Caki2 (cell line): Measurements from ENCODE around the gene YOD1. TPM values are rescaled to one million over a fixed set of nuclear protein-coding genes. Genes with fewer than 3 reads are reported as not detected.

Experiments
- DNase-seq: peaks from one replicate; pipeline ENCODE4 v3.0.0-alpha.2; 2015; ENCODE audit warnings: low read depth
- in situ Hi-C: cut with HindIII; loops from 2 replicates; pipeline ENCODE4 v1.10.0; 2016; ENCODE audit warnings: low sequenced_read_pairs, low pct_unique_long_range_greater_than_20kb, mixed read lengths
- total RNA-seq: library from RNA; depleted of rRNA; stranded (reverse); fragments of >200 nt; shearing (Covaris generic); gene quantifications from 2 replicates; pipeline ENCODE4 v1.2.3, GENCODE V29; 2014; ENCODE audit warnings: low replicate concordance; rRNA removed

Gene YOD1
- 2.3 and 2.9 TPM in 2 replicates for total RNA-seq

GRCh38 chr1:207051191-207051943, at the start of gene YOD1:
TSS of gene YOD1 (minus strand) at chr1:207051208. CDS start at chr1:207051030, 178 bp downstream.
- peak; percentile 90 for DNase-seq
- in situ Hi-C loops: no loop called here

DNA sequence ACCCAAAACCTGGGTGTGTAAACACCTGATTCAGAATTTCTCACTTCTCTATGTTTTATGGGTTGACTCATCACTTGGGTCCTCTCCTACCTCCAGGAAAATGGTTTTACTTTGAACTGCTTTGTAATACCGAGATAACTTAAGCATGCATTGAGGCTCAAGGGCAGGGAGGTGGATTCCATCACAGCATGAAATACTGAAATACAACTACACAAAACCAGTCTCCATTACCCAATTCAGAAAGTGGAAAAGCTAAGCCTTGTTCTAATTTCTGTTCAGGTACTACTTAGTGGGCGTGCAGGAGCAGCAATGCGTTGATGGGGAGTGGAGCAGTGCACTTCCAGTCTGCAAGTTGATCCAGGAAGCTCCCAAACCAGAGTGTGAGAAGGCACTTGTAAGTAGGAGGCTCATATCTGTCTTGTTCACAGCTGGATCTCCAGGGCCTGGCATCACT, 46.9 kb upstream of the YOD1 start:
- in situ Hi-C loops: no loop called here
- no peak for DNase-seq

- DNase-seq: no peak
- in situ Hi-C loops: no loop called here
Measured at GRCh38 chr1:207093944-207094343, 42.9 kb upstream of the YOD1 start.

GRCh38 chr1:207091200-207091908, 40.3 kb upstream of the YOD1 start:
- DNase-seq: no peak
- in situ Hi-C loops: no loop called here

GRCh38 chr1:207089627-207090355, 38.8 kb upstream of the YOD1 start:
- no peak for DNase-seq
- in situ Hi-C loops: no loop called here

DNA sequence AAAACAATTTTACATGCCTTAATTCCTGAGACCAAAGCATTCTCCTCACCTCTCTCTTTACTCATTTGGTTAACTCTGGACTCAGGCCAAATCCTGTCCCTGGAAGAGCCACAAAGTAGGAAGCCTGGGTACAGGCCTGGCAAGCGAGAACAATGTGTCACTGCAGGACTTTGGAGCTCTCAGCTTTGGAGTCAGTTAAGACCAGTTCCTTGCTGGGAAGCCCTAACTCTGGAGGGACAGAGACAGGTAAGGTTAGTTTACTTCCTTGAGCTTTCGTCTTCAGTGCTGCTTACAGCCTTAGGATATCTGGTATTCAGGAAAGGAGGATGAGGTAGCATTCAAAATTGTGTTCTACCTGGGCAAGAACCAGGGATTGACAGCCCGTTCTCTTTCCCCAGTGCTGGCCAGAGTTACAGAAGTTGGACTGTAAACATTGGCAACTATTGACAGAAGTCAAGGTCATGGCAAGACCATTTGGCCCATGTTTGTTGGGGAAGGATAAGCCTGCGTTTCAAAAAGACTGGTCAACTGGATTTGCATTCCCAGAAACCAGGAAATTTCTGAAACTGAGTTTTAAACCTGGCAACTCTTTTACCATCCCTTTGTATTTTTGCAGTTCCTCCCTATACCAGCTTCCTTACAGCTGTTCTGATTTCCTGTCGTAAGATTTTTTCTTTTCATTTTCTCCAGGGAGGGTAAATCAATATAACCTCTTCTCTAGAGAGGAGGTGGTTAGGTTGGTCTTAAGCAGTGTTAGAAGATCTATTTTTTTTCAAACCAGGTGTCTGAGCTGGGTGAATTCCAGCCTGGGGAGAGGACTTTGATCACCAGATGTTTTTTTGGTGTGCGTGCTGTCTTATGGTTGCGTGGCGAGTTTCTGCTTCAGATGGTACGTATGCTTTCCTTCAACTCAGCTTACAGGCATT, 38.0 kb upstream of the YOD1 start, which contains the start of gene C4BPB:
Gene C4BPB (plus strand): TSS at position 160 of the 926 bp plus-strand sequence. CDS start 672 bp downstream, at position 832.
- DNase-seq: no peak

GRCh38 chr1:207088161-207088560, 37.2 kb upstream of the YOD1 start:
- in situ Hi-C loops: no loop called here
- DNase-seq: no peak

More for the DNA sequence above, 38.0 kb upstream of the YOD1 start, which contains the start of gene C4BPB:
- in situ Hi-C loops: no loop called here

- in situ Hi-C loops: no loop called here
- DNase-seq: no peak
Measured at GRCh38 chr1:207085887-207086286, 34.9 kb upstream of the YOD1 start.

DNA sequence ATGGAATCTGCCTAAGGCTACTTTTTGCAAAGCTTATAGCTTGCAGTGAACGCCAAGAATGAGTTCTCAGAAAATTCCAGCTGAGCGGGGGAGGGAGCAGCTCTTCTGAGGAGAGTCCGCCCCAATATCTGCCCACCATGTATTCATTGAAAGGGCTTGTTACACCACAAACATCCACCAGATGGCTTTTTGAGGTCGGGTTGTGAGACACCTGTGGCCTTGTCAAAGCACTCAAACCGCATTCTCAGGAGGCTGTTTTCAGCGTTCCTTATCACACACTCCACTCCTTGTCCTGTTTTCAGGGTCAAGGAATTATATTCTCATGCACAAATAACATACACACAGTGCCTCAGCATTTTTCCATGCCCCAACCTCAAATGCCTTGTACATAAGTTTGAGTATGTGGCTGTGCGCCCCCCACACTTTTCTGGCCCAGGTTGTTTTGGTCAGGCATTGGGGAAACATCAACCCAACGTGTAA, 33.7 kb upstream of the YOD1 start:
- in situ Hi-C loops: no loop called here
- peak; percentile 35 for DNase-seq

DNA sequence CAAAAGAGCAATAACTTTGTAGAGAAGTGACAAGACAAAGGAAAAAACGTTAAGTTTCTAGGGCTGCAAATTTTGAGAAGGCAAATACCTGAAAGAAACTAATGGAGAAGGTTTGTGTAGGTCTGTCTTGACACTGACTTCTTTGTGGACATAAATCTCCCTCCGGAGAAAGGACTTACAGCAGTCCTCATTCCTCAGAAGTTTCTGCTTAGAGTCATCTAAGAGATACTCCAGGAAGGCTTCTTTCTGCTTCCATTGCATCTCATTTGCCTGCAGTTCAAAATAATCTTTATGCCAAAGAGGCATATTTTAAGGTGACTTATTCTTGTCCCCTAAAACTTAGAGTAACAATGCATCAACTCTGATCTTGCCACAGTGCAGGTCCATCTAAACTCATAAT, 33.2 kb upstream of the YOD1 start:
- in situ Hi-C loops: no loop called here
- no peak for DNase-seq

DNA sequence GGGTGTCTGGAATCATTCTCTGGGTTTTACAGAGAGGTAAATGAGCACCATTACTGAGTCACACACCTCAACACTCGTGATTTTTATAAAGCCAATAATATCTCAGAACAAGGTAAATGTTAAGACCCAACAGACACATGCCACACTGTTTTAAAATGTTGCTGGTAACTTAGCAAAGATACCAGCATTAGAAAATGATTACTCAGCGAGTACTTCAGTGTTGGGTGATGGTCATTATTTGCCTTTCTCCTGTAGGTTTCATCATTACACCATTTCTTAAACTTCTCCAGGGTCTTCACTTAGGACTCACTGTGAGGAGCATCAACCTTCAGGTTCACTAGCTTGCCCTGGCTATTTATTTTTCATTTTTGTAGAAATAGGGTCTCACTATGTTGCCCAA, 30.8 kb upstream of the YOD1 start:
- in situ Hi-C loops: no loop called here
- no peak for DNase-seq

- no peak for DNase-seq
- in situ Hi-C loops: no loop called here
Measured at GRCh38 chr1:207081088-207081487, 30.1 kb upstream of the YOD1 start.

GRCh38 chr1:207079706-207080241, 28.8 kb upstream of the YOD1 start:
- in situ Hi-C loops: no loop called here
- peak; percentile 21 for DNase-seq

- in situ Hi-C loops: no loop called here
- DNase-seq: no peak
Measured at GRCh38 chr1:207078578-207079132, 27.6 kb upstream of the YOD1 start.

DNA sequence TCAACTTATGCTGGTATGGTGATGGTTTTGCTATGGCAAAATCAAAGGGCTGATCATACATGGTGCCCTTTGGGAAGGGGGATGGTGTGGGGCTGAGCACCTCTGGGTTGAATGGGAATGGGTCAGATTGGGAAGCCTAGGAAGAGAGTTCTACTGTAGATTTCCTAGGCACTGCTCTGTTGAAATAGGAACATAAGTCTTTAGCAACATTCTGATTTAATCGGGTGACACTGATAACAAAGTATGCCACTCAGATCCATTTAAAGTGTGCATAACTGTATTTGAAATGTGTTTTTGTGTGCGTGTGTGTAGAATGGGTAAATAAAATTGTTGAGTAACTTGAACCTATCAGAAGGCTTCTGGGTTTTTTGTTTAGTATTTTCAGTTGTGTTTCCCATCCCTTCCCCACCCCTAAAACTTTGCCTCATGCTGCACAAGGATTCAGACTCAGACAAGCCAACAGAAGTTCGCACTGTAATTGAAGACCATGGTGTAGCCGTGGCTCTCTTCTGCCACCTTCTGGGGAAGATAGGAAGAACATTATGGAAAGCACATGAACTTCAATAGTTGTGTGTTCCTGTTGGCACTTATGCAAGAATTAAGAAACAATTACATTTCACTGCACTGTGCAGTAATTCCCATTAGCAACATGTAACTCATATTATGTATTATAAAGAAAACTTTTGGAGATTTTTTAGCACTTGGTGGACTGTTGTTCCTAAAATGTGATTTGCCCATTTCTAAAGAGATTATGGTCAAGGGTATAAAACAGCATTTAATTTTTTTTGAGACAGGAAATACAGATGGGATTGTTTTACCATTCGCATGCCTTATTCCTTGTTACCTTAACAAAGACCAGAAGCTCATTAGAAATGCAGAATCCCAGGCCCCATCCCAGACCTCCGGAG, 26.7 kb upstream of the YOD1 start:
- peak; percentile 58 for DNase-seq
- in situ Hi-C loops: no loop called here

GRCh38 chr1:207077012-207077411, 26.0 kb upstream of the YOD1 start:
- in situ Hi-C loops: no loop called here
- no peak for DNase-seq
